ENCODE measurements around the gene FAXC. TPM values are rescaled to one million over a fixed set of nuclear protein-coding genes. Genes with fewer than 3 reads are reported as not detected.

The FAXC gene
- total RNA-seq, 1 donor from 2014 or later, result 2.2 TPM

DNA sequence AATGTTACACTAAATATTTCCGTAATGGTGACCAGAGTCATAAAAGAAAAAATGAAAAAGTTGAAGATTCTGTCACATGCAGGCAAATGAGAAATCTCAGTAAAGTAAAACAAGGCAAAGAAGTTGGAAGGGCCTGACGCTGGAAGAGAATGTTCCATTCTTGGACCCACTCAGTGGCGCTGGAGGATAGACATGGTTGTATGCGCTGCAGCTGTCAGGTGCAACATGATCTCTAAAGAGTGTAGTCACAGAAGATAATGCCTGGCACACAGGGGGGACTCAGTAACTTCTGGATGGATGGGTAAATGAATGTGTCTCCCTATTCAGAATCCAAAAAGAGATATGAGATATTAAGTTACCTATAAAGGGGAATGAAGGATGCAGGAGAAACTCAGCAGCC, 116.3 kb downstream of the FAXC start:
- Mint-ChIP-seq H3K4me1 (ENCODE audit: unreplicated experiment) (no peaks in the 10 kb centered on the region), H3K4me3 (ENCODE audit: unreplicated experiment) (no peak overlapping the region), H3K36me3 (ENCODE audit: low read depth, unreplicated experiment) (no peaks in the 10 kb centered on the region), H3K27me3 (ENCODE audit: unreplicated experiment) (no peaks in the 10 kb centered on the region), H3K27ac (ENCODE audit: unreplicated experiment) (no peak overlapping the region), H3K9me3 (ENCODE audit: unreplicated experiment) (no peaks in the 10 kb centered on the region)
- TF ChIP-seq, protein P1, sequence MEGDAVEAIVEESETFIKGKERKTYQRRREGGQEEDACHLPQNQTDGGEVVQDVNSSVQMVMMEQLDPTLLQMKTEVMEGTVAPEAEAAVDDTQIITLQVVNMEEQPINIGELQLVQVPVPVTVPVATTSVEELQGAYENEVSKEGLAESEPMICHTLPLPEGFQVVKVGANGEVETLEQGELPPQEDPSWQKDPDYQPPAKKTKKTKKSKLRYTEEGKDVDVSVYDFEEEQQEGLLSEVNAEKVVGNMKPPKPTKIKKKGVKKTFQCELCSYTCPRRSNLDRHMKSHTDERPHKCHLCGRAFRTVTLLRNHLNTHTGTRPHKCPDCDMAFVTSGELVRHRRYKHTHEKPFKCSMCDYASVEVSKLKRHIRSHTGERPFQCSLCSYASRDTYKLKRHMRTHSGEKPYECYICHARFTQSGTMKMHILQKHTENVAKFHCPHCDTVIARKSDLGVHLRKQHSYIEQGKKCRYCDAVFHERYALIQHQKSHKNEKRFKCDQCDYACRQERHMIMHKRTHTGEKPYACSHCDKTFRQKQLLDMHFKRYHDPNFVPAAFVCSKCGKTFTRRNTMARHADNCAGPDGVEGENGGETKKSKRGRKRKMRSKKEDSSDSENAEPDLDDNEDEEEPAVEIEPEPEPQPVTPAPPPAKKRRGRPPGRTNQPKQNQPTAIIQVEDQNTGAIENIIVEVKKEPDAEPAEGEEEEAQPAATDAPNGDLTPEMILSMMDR (IDR thresholded peaks at IDR 0.05; ENCODE audit: unreplicated experiment), result no peak
- DNase-seq (ENCODE audit: low spot score), result no peak

DNA sequence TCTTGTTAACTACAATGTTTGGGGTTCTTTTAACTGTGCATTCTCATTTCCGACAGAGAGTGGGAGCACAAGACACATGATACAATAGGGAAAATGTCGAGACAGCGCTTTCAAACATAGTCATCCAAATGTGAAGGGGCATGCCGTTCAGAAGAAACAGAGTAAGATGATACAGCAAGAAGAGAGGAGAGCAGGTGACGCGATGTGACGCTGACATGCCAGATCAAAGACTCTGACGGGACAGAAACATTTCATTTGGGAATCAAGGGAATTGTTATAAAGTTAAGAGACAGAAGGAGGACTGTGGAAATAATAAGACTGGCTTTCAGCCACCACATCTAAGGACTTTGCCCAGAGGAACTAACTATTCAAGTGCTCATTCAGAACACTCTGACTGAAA, 117.4 kb downstream of the FAXC start:
- H3K27me3 Mint-ChIP-seq (ENCODE audit: unreplicated experiment), result peaks cover 3% of the 10 kb centered on the region

DNA sequence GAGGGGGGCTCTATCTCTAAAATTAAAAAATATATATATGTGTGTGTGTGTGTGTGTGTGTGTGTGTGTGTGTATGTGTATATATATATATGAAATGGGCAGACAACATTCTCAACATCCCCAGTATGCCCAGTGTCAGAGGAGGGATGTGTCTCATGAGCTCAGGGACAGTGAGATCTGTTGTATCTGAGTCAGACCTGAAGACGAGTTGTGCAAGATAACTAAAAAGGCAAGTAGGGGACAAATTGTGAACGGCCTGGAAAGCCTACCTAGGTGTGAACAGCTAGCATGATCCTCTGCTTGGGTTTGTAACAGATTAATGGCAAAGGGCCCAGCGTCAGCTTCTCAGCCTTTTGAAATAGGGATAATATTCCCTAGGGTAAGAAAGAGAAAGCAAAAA, 124.3 kb downstream of the FAXC start:
- Mint-ChIP-seq H3K27me3 (ENCODE audit: unreplicated experiment) (peaks cover 3% of the 10 kb centered on the region), H3K36me3 (ENCODE audit: low read depth, unreplicated experiment) (no peaks in the 10 kb centered on the region), H3K9me3 (ENCODE audit: unreplicated experiment) (no peaks in the 10 kb centered on the region), H3K4me3 (ENCODE audit: unreplicated experiment) (no peak overlapping the region), H3K27ac (ENCODE audit: unreplicated experiment) (no peak overlapping the region), H3K4me1 (ENCODE audit: unreplicated experiment) (no peaks in the 10 kb centered on the region)
- TF ChIP-seq, protein P1 (IDR thresholded peaks at IDR 0.05; ENCODE audit: unreplicated experiment), result no peak
- no peak for DNase-seq (ENCODE audit: low spot score)

More for the DNA sequence above, 117.4 kb downstream of the FAXC start:
- TF ChIP-seq, protein P1 (IDR thresholded peaks at IDR 0.05; ENCODE audit: unreplicated experiment), result no peak
- no peaks in the 10 kb centered on the region for H3K36me3 Mint-ChIP-seq (ENCODE audit: low read depth, unreplicated experiment)
- H3K27ac Mint-ChIP-seq (ENCODE audit: unreplicated experiment), result no peak overlapping the region
- no peak overlapping the region for H3K4me3 Mint-ChIP-seq (ENCODE audit: unreplicated experiment)
- DNase-seq (ENCODE audit: low spot score), result no peak
- H3K9me3 Mint-ChIP-seq (ENCODE audit: unreplicated experiment), result no peaks in the 10 kb centered on the region
- H3K4me1 Mint-ChIP-seq (ENCODE audit: unreplicated experiment), result no peaks in the 10 kb centered on the region

Other genes starting within 250 kb of the FAXC start
- 2.9 TPM for gene COQ3, start 44.5 kb upstream of the FAXC start, total RNA-seq (ENCODE audit: unreplicated experiment)
- 86.4 TPM for gene PNISR, start 75.6 kb upstream of the FAXC start, total RNA-seq (ENCODE audit: unreplicated experiment)
- gene USP45, start 165.7 kb upstream of the FAXC start, total RNA-seq (ENCODE audit: unreplicated experiment), result 15.9 TPM
- 70.0 TPM for gene CCNC, start 219.0 kb upstream of the FAXC start, total RNA-seq (ENCODE audit: unreplicated experiment)